ENCODE measurements around the gene PTGFR. TPM values are rescaled to one million over a fixed set of nuclear protein-coding genes. Genes with fewer than 3 reads are reported as not detected.

PTGFR gene
- total RNA-seq, 4 donors from 2014 or later = 0.18 to 1.7 (median 1.0) TPM

DNA sequence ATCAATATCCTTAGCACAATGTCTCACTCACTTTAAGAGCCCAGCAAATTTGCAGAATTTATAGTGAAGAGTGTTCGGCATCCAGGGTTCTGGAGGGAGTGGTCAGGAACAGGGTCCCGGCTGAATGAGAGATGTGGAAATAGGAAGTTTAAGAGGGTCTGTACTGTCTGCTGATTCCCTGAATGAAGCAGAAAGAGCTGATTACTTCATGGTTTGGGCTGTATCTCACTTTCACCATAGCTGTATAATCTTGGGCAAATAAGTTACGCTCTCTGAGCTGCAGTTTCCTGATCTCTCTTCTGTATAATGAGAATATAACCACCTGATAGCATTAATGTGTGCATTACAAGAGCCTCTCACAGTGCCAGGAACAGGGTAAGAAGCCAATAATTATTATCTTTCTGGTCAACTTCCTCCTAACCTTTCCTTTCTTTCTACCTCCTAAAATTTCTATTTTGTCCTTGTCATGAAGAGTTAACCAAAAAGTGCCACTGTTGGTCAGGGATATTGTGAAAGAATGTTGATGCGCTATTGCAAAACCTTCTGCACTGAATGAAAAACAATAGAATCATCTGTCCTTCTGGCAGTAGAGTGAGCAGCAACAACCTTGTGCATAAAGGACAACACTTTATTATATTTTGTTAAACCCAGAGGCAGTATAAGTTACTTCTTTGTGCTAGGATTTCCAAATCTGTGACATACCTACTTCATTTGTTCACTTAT, 14.7 kb upstream of the PTGFR start:
- no peaks in the 10 kb centered on the region for H3K36me3 ChIP-seq
- H3K4me3 ChIP-seq = no peak overlapping the region
- no peaks in the 10 kb centered on the region for H3K4me1 ChIP-seq
- TF ChIP-seq POLR2A (IDR thresholded peaks at IDR 0.05) = no peak
- TF ChIP-seq CTCF (IDR thresholded peaks at IDR 0.05) = no peak
- H3K9me3 ChIP-seq = no peaks in the 10 kb centered on the region
- no peak for DNase-seq
- no peaks in the 10 kb centered on the region for H3K27me3 ChIP-seq
- no peak overlapping the region for H3K27ac ChIP-seq

GRCh38 chr1:78483903-78484302, 6.9 kb upstream of the PTGFR start:
- no peak for DNase-seq
- Histone ChIP-seq H3K36me3 (no peaks in the 10 kb centered on the region), H3K27me3 (no peaks in the 10 kb centered on the region), H3K4me1 (no peaks in the 10 kb centered on the region), H3K9me3 (no peaks in the 10 kb centered on the region), H3K27ac (no peak overlapping the region), H3K4me3 (no peak overlapping the region)
- TF ChIP-seq CTCF (IDR thresholded peaks at IDR 0.05) (no peak), POLR2A (IDR thresholded peaks at IDR 0.05) (no peak)

DNA sequence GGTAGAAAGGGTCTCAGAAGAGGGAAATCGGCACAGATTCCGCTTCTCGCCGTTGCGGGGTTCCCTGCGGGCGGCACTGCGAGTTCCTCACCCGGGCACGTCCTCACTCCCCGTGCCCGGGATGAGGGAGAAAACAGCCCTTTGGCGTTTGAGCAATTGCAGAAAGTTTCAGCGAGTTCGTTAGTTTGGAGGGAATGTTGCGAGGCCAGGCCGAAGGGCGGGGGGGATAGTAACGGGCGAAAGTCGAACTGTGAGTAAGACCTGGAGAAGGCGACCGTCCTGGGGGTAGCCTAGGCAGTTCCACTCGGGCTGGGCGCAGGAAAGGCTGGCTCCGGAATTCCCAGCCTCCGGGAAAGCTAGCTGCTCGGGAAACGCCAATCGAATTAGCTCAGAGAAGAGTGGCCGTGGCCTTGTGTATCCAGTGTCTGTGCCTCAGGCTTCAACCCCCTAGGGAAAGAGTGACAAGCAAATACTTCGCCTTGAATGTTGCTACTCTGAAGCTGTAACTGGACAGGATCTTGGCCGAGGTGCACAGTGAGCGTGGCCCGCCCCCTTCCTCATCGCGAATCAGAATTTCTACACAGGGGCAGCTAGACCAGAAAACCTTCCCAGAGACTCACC, 787 bp downstream of the PTGFR start:
- no peak for DNase-seq

DNA sequence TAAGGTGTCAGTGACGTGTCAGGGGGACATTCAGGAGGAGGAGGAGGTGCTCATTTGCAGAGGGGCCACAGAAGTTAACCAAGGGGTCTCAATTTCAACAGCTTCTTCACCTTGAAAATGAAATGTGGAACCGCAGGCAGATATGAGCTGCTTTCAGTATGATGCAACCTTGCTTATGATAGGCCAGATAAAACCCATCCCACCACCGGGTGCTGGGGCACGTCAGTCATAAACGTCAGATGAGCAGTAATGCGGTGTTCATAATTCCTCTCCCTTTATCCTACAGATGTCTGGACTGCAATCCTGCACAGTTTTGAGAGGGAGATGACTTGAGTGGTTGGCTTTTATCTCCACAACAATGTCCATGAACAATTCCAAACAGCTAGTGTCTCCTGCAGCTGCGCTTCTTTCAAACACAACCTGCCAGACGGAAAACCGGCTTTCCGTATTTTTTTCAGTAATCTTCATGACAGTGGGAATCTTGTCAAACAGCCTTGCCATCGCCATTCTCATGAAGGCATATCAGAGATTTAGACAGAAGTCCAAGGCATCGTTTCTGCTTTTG, 1.7 kb downstream of the PTGFR start:
- TF ChIP-seq POLR2A (IDR thresholded peaks at IDR 0.05) (no peak), CTCF (IDR thresholded peaks at IDR 0.05) (no peak)
- H3K27me3 ChIP-seq = no peaks in the 10 kb centered on the region
- no peak overlapping the region for H3K4me3 ChIP-seq
- H3K27ac ChIP-seq = peak overlapping the region in 2 of 4 donors; percentile 57 to 75
- H3K9me3 ChIP-seq = no peaks in the 10 kb centered on the region
- no peaks in the 10 kb centered on the region for H3K4me1 ChIP-seq
- H3K36me3 ChIP-seq = no peaks in the 10 kb centered on the region
- DNase-seq = no peak

More for the DNA sequence above, 787 bp downstream of the PTGFR start:
- H3K36me3 ChIP-seq = no peaks in the 10 kb centered on the region
- no peaks in the 10 kb centered on the region for H3K27me3 ChIP-seq
- H3K9me3 ChIP-seq = no peaks in the 10 kb centered on the region
- TF ChIP-seq POLR2A (IDR thresholded peaks at IDR 0.05) (no peak), CTCF (IDR thresholded peaks at IDR 0.05) (no peak)
- no peaks in the 10 kb centered on the region for H3K4me1 ChIP-seq
- peak overlapping the region; percentile 24 to 50 (median 38) for H3K4me3 ChIP-seq
- H3K27ac ChIP-seq = peak overlapping the region; percentile 57 to 75 (median 62)

- no peak for DNase-seq
- no peaks in the 10 kb centered on the region for H3K36me3 ChIP-seq
- no peaks in the 10 kb centered on the region for H3K4me1 ChIP-seq
- no peak overlapping the region for H3K27ac ChIP-seq
- no peak for TF ChIP-seq POLR2A (IDR thresholded peaks at IDR 0.05)
- TF ChIP-seq CTCF (IDR thresholded peaks at IDR 0.05) = no peak
- H3K27me3 ChIP-seq = no peaks in the 10 kb centered on the region
- no peak overlapping the region for H3K4me3 ChIP-seq
- H3K9me3 ChIP-seq = no peaks in the 10 kb centered on the region
These were observed 2.7 kb downstream of the PTGFR start for GRCh38 chr1:78493451-78493850.
